ENCODE measurements around the gene C5AR1.

DNA sequence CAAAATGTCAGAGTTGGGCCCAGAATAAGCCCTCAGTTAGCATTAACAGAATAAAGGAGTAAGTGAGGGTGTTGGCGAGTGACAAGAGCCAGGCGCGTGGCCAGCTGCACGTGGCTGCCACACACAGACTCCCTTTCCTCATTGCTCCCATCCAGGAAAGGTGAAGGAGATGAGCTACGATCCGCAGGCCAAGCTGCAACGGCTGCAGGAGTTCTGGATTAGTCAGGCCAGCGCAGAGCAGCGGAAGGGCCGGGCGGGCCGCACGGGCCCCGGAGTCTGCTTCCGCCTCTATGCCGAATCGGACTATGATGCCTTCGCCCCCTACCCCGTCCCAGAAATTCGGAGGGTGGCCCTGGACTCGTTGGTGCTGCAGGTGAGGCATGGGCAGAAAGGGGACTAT, 52.7 kb downstream of the C5AR1 start:
- TF ChIP-seq CTCF (IDR thresholded peaks at IDR 0.05) (no peak), POLR2A (IDR thresholded peaks at IDR 0.05) (no peak)

Measured in thyroid gland (tissue), 4 donors.